GM23338 (cell line): ENCODE measurements around the gene RIMS4. TPM values are rescaled to one million over a fixed set of nuclear protein-coding genes. Genes with fewer than 3 reads are reported as not detected.

Source experiments
- ATAC-seq: fragments of 200-7000 bp; cut with Tn5 transposase; 3 replicates; pipeline ENCODE4 v1.9.1; 2020
- DNase-seq: peaks from one replicate; pipeline ENCODE4 v3.0.0-alpha.2; 2015; ENCODE audit warnings: low spot score
- H2AFZ ChIP-seq: fragments of 200-600 bp; sonication (generic); 2 replicates; pipeline ENCODE4 v1.8.0; 2016; ENCODE audit warnings: antibody characterized with exemption, mild to moderate bottlenecking, moderate library complexity
- H3F3A ChIP-seq: fragments of 200-600 bp; sonication (generic); replicated peaks from 2 replicates; pipeline ENCODE4 v1.8.0; 2017; ENCODE audit warnings: antibody characterized with exemption, mixed run types, low read depth
- H3K27ac ChIP-seq: fragments of 200-600 bp; sonication (generic); 2 replicates; pipeline ENCODE4 v1.6.1; 2016; ENCODE audit warnings: low read depth
- H3K27me3 ChIP-seq: fragments of 200-600 bp; sonication (generic); 2 replicates; pipeline ENCODE4 v1.8.0; 2016; ENCODE audit warnings: mild to moderate bottlenecking, mixed run types, moderate library complexity; ENCODE audit not compliant: insufficient read depth
- H3K36me3 ChIP-seq: fragments of 200-600 bp; sonication (generic); 2 replicates; pipeline ENCODE4 v1.8.0; 2016; ENCODE audit warnings: mild to moderate bottlenecking; ENCODE audit not compliant: insufficient read depth
- H3K4me1 ChIP-seq: fragments of 200-600 bp; sonication (generic); 2 replicates; pipeline ENCODE4 v1.8.0; 2016; ENCODE audit warnings: mild to moderate bottlenecking, moderate library complexity; ENCODE audit not compliant: insufficient read depth
- H3K4me2 ChIP-seq: fragments of 200-600 bp; sonication (generic); 2 replicates; pipeline ENCODE4 v1.7.1; 2017; ENCODE audit warnings: mixed run types
- H3K4me3 ChIP-seq: fragments of 200-600 bp; sonication (generic); 2 replicates; pipeline ENCODE4 v1.6.1; 2016; ENCODE audit warnings: mixed run types
- H3K79me2 ChIP-seq: fragments of 200-600 bp; sonication (generic); replicated peaks from 2 replicates; pipeline ENCODE4 v1.8.0; 2017; ENCODE audit warnings: mild to moderate bottlenecking; ENCODE audit not compliant: insufficient read depth
- H3K9me2 ChIP-seq: fragments of 200-600 bp; sonication (generic); 2 replicates; pipeline ENCODE4 v1.8.0; 2017; ENCODE audit not compliant: insufficient read depth
- H4K20me1 ChIP-seq: fragments of 200-600 bp; sonication (generic); replicated peaks from 2 replicates; pipeline ENCODE4 v1.8.0; 2017; ENCODE audit warnings: mild to moderate bottlenecking; ENCODE audit not compliant: insufficient read depth
- H3K27ac Mint-ChIP-seq: 2 replicates; pipeline ENCODE4 v1.8.0; 2020; ENCODE audit warnings: inconsistent platforms, mild to moderate bottlenecking, moderate library complexity, mixed read lengths
- H3K27me3 Mint-ChIP-seq: 3 replicates; pipeline ENCODE4 v1.8.0; 2022; ENCODE audit warnings: low read depth, mild to moderate bottlenecking, moderate library complexity, mixed read lengths, inconsistent platforms; ENCODE audit not compliant: insufficient read depth, poor library complexity
- H3K36me3 Mint-ChIP-seq: 3 replicates; pipeline ENCODE4 v1.8.0; 2021; ENCODE audit warnings: low read depth, mild to moderate bottlenecking, inconsistent platforms, moderate library complexity, mixed read lengths
- H3K4me1 Mint-ChIP-seq: 3 replicates; pipeline ENCODE4 v1.8.0; 2020; ENCODE audit warnings: mild to moderate bottlenecking, inconsistent platforms, mixed read lengths
- H3K4me3 Mint-ChIP-seq: 3 replicates; pipeline ENCODE4 v1.8.0; 2021; ENCODE audit warnings: moderate library complexity, mild to moderate bottlenecking, inconsistent platforms, mixed read lengths
- H3K9me3 Mint-ChIP-seq: 3 replicates; pipeline ENCODE4 v1.8.0; 2020; ENCODE audit warnings: moderate library complexity, mild to moderate bottlenecking, inconsistent platforms, mixed read lengths
- CREB1 ChIP-seq: fragments of 250-450 bp; sonication (Bioruptor Pico); IDR thresholded peaks from 2 replicates; pipeline ENCODE4 v1.5.0; 2020; ENCODE audit warnings: low read depth, mild to moderate bottlenecking, moderate library complexity
- CTCF ChIP-seq, 2 experiments: fragments of 200-600 bp in 1 of 2; sonication (generic) in 1 of 2; conservative IDR thresholded peaks; 2 replicates each; pipeline versions ENCODE4 v1.5.1 to v1.6.1; 2016 to 2017; ENCODE audit warnings: antibody characterized with exemption in 2 of 2, low read depth in 2 of 2, mild to moderate bottlenecking in 2 of 2, moderate library complexity in 1 of 2
- ETS1 ChIP-seq: IDR thresholded peaks from 2 replicates; pipeline ENCODE4 v1.6.1; 2016; ENCODE audit warnings: antibody characterized with exemption
- EZH2 ChIP-seq: fragments of 200-600 bp; sonication (generic); IDR thresholded peaks from one replicate; pipeline ENCODE4 v1.8.0; 2017; ENCODE audit warnings: antibody characterized with exemption, mild to moderate bottlenecking, low read depth; ENCODE audit not compliant: unreplicated experiment
- EZH2phosphoT487 ChIP-seq: fragments of 200-600 bp; sonication (generic); IDR thresholded peaks from one replicate; pipeline ENCODE4 v1.8.1; 2018; ENCODE audit warnings: antibody characterized with exemption; ENCODE audit not compliant: unreplicated experiment
- JUNB ChIP-seq: IDR thresholded peaks from one replicate; pipeline ENCODE4 v1.6.1; 2016; ENCODE audit warnings: antibody characterized with exemption; ENCODE audit not compliant: unreplicated experiment
- NANOG ChIP-seq: IDR thresholded peaks from 2 replicates; pipeline ENCODE4 v1.6.1; 2016; ENCODE audit warnings: antibody characterized with exemption, borderline replicate concordance
- POLR2AphosphoS5 ChIP-seq: IDR thresholded peaks from 2 replicates; pipeline ENCODE4 v1.6.1; 2016; ENCODE audit warnings: antibody characterized with exemption, low read depth
- REST ChIP-seq: IDR thresholded peaks from one replicate; pipeline ENCODE4 v1.6.1; 2018; ENCODE audit warnings: antibody characterized with exemption; ENCODE audit not compliant: unreplicated experiment
- STAT1 ChIP-seq: IDR thresholded peaks from one replicate; pipeline ENCODE4 v1.6.1; 2016; ENCODE audit warnings: antibody characterized with exemption; ENCODE audit not compliant: unreplicated experiment
- ZNF114 ChIP-seq: fragments of 250-450 bp; sonication (Bioruptor Pico); IDR thresholded peaks from 2 replicates; pipeline ENCODE4 v1.5.0; 2020; ENCODE audit warnings: mild to moderate bottlenecking, moderate library complexity
- ZNF331 ChIP-seq: fragments of 250-450 bp; sonication (Bioruptor Pico); IDR thresholded peaks from 2 replicates; pipeline ENCODE4 v1.5.0; 2020; ENCODE audit warnings: low read depth, mild to moderate bottlenecking, moderate library complexity
- ZNF462 ChIP-seq: fragments of 250-450 bp; sonication (Bioruptor Pico); IDR thresholded peaks from 2 replicates; pipeline ENCODE4 v1.5.0; 2020; ENCODE audit warnings: mild to moderate bottlenecking, moderate library complexity
- polyA plus RNA-seq: library from polyadenylated mRNA; unstranded; fragments of >200 nt; fragmentation: Nextera tagmentation; extraction: Ambion mirVana; gene quantifications from 2 replicates; pipeline ENCODE4 v1.2.1, GENCODE V29; 2016
- total RNA-seq: library from RNA; depleted of rRNA; stranded (reverse); fragments of >200 nt; shearing (Covaris generic); gene quantifications from 2 replicates; pipeline ENCODE4 v1.2.3, GENCODE V29; 2014

RIMS4 gene
- total and polyA plus RNA-seq, 2 experiments from 2014 or later = 3.5 to 39.7 TPM

DNA sequence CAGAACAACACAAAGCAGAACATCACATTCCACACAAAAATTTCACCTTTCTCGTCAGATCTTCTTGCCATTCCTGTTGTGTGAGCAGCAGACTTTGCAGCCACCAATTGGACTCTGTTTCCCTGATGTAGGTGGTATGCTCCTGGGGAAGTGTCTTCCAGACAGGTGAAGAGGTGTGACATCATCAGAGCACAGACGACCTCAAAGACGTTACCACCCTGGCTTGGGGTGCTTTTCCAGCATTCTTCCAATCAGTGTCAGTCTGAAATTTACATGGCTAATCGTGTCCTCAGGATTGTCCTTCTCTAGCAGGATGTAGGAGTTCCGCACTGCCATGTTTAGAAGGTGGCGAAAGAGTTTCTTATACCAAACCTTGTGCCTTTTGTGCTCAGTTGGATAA lies 31.6 kb upstream of the RIMS4 start:
- no peaks in the 10 kb centered on the region for H3K27me3 ChIP-seq
- no peaks in the 10 kb centered on the region for H4K20me1 ChIP-seq
- H3K27ac ChIP-seq = no peak overlapping the region
- ATAC-seq (no peak), DNase-seq (no peak)
- no peak overlapping the region for H2AFZ ChIP-seq
- H3K9me2 ChIP-seq = no peaks in the 10 kb centered on the region
- H3K9me3 Mint-ChIP-seq = peaks cover 14% of the 10 kb centered on the region
- TF ChIP-seq CTCF (conservative IDR thresholded peaks at IDR 0.05; ENCODE audit: low read depth in 2 of 2) (no peak), EZH2phosphoT487 (no peak), EZH2 (no peak), JUNB (no peak), ZNF114 (CRISPR knock-in tag) (no peak), REST (no peak), ZNF462 (CRISPR knock-in tag) (no peak), POLR2AphosphoS5 (no peak), STAT1 (no peak), CREB1 (CRISPR knock-in tag) (no peak), ZNF331 (CRISPR knock-in tag) (no peak), NANOG (no peak), ETS1 (no peak)
- H3K4me1 Mint-ChIP-seq = no peaks in the 10 kb centered on the region
- no peak overlapping the region for H3K27ac Mint-ChIP-seq
- H3F3A ChIP-seq = no peaks in the 10 kb centered on the region
- H3K4me2 ChIP-seq = no peak overlapping the region
- H3K4me1 ChIP-seq = no peaks in the 10 kb centered on the region
- H3K27me3 Mint-ChIP-seq = no peaks in the 10 kb centered on the region
- H3K4me3 Mint-ChIP-seq = no peak overlapping the region
- H3K4me3 ChIP-seq = no peak overlapping the region
- H3K36me3 ChIP-seq = no peaks in the 10 kb centered on the region
- peaks cover 3% of the 10 kb centered on the region; the same call in 2 of the 3 replicates for H3K36me3 Mint-ChIP-seq
- H3K79me2 ChIP-seq = no peaks in the 10 kb centered on the region
